Kidney (tissue), 14 donors: Measurements from ENCODE around the gene HIC1. TPM values are rescaled to one million over a fixed set of nuclear protein-coding genes. Genes with fewer than 3 reads are reported as not detected.

Experiments
- DNase-seq, 5 donors: peaks; one replicate each; pipeline ENCODE4 v3.0.0-alpha.2; 2013 to 2020
- FAIRE-seq: peaks from 2 replicates; lab custom pipeline; 2012; peaks lifted over from hg19 to GRCh38; lab: Jason Lieb, UNC
- H3K27ac ChIP-seq, 2 donors: one replicate each; pipeline ENCODE4 v1.7.0; 2013; ENCODE audit warnings: low read depth in 2 of 2, low read length in 2 of 2, inconsistent platforms in 1 of 2
- H3K27me3 ChIP-seq: one replicate; pipeline ENCODE4 v1.7.1; 2013; ENCODE audit warnings: low read length, inconsistent platforms; ENCODE audit not compliant: control insufficient read depth, insufficient read depth
- H3K36me3 ChIP-seq, 3 donors: one replicate each; pipeline versions ENCODE4 v1.7.0 to v1.7.1; 2013; ENCODE audit warnings: low read length in 3 of 3, control low read depth in 1 of 3, inconsistent platforms in 1 of 3; ENCODE audit not compliant: insufficient read depth in 3 of 3, control insufficient read depth in 2 of 3
- H3K4me1 ChIP-seq, 3 donors: one replicate each; pipeline versions ENCODE4 v1.7.0 to v1.7.1; 2013; ENCODE audit warnings: low read length in 3 of 3, inconsistent platforms in 1 of 3, low read depth in 1 of 3; ENCODE audit not compliant: control insufficient read depth in 2 of 3, insufficient read depth in 2 of 3
- H3K4me3 ChIP-seq, 3 donors: one replicate each; pipeline versions ENCODE4 v1.7.0 to v1.8.1; 2013; ENCODE audit warnings: low read length in 3 of 3, control low read depth in 1 of 3, inconsistent platforms in 1 of 3
- H3K9ac ChIP-seq, 3 donors: one replicate each; pipeline versions ENCODE4 v1.7.0 to v1.7.1; 2013; ENCODE audit warnings: low read length in 3 of 3, control low read depth in 1 of 3, inconsistent platforms in 1 of 3
- H3K9me3 ChIP-seq, 3 donors: one replicate each; pipeline versions ENCODE4 v1.7.0 to v1.7.1; 2013; ENCODE audit warnings: low read length in 3 of 3, control low read depth in 1 of 3, inconsistent platforms in 1 of 3; ENCODE audit not compliant: control insufficient read depth in 2 of 3, insufficient read depth in 1 of 3
- CTCF ChIP-seq: IDR thresholded peaks from 3 replicates; pipeline ENCODE4 v1.5.1; 2012; ENCODE audit warnings: mild to moderate bottlenecking, moderate library complexity, borderline replicate concordance; ENCODE audit not compliant: insufficient read depth; ENCODE audit errors: extremely low read depth
- intact Hi-C: fragments of 100-400 bp; cut with DNase I; formaldehyde crosslinking; loops from one replicate; pipeline ENCODE4 v1.11.1; 2022
- polyA plus RNA-seq: library from polyadenylated mRNA; stranded (reverse); fragments of 350-450 nt; fragmentation: Illumina TruSeq; extraction: RNeasy Lipid Tissue Mini Kit (QIAGEN cat#74804); gene quantifications from one replicate; pipeline ENCODE4 v1.2.3, GENCODE V29; 2014; ENCODE audit warnings: low read depth, low replicate concordance; ENCODE audit not compliant: insufficient read depth
- total RNA-seq: library from RNA; stranded (reverse); fragmentation: NEBNext Ultra II Directional; extraction: Animal tissue kit (Norgen Biotek cat#: 25700); gene quantifications from one replicate; pipeline ENCODE4 v1.2.1, GENCODE V29; 2021
- donor health status: control.
- donor health status: control.
- donor health status: control.
- donor health status: control.
- donor health status: control.
- donor health status: DM: yes; HTN: yes; CAD: no.
- donor health status: Normal renal cell carcinoma (clear cell type).

HIC1 gene
- total and polyA plus RNA-seq, 2 donors from 2014 or later, result 2.7 to 13.0 TPM

DNA sequence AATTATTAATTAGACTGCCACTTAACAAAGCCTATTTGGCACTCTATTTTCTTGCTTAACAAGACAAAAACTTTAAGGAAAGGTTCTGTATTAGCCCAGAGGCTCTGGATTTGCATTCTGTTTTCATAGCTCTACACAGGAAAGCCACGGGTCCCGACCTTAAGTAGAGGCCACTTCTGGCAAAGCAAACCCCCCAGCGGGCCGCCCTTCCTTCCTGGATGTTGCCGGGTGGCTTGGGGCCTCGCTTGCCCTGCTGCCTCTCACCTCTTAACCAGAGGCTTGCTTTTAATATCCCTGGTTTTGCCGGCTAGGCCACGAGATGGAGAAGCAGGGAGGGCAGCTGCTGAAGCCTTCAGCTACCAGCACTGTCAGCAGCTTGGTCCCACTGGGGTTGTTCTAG is 34.2 kb upstream of the HIC1 start:
- Histone ChIP-seq H3K27me3 (peaks cover 4% of the 10 kb centered on the region), H3K9me3 (no peaks in the 10 kb centered on the region), H3K27ac (no peak overlapping the region), H3K36me3 (no peaks in the 10 kb centered on the region), H3K4me3 (no peak overlapping the region), H3K9ac (no peak overlapping the region), H3K4me1 (peaks cover 0 to 17% (median 0%) of the 10 kb centered on the region in 3 donors)
- no peak for TF ChIP-seq CTCF
- intact Hi-C loops, result no loop called here
- FAIRE-seq (no peak), DNase-seq (no peak)

DNA sequence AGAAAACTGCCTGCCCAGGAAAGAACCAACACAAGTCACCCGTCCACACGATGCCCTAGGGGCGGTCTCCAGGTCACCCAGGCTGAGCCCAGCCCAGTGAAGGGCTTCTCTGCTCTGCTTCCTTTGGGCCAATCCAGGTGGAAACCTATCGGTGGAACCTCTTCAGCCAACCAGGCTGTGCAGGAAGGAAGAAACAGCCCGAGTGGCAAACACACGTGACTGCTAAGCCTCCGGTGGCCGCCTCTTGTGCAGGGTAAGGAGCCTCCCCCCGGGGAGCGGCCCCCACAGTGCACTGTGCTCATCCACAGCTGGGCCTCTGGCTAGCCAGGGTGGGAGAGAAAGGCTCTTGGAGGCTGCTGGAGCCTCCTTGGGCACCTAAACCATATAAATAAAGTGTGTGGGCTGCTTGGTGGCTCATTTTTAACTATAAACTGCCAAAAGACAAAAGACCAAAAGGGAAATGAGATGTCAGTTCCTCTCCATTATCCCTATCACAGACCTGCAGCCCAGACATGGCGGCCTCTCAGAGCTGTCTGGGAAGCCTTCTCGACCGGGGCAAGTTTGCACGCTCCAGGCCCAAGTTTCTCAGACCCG is 32.2 kb upstream of the HIC1 start:
- Histone ChIP-seq H3K27ac (no peak overlapping the region), H3K4me3 (no peak overlapping the region), H3K4me1 (peaks cover 0 to 12% (median 0%) of the 10 kb centered on the region in 3 donors), H3K27me3 (peaks cover 4% of the 10 kb centered on the region), H3K9me3 (no peaks in the 10 kb centered on the region), H3K36me3 (no peaks in the 10 kb centered on the region), H3K9ac (no peak overlapping the region)
- FAIRE-seq, result no peak
- no peak for TF ChIP-seq CTCF
- intact Hi-C loops, result no loop called here
- no peak for DNase-seq

GRCh38 chr17:2023256-2023655 is 31.6 kb upstream of the HIC1 start:
- H3K27ac ChIP-seq, result no peak overlapping the region
- DNase-seq (no peak), FAIRE-seq (no peak)
- peaks cover 0 to 10% (median 0%) of the 10 kb centered on the region in 3 donors for H3K4me1 ChIP-seq
- no peaks in the 10 kb centered on the region for H3K9me3 ChIP-seq
- H3K4me3 ChIP-seq, result no peak overlapping the region
- intact Hi-C loops, result no loop called here
- no peak overlapping the region for H3K9ac ChIP-seq
- TF ChIP-seq CTCF, result no peak
- no peaks in the 10 kb centered on the region for H3K36me3 ChIP-seq
- H3K27me3 ChIP-seq, result peaks cover 4% of the 10 kb centered on the region
